Measurements from ENCODE around the gene ACOT8.
"Not testable (repeated sequence)": the region's sequence is repeated elsewhere in the genome, so short reads cannot be mapped to it uniquely, and the experiment has no call there.

ACOT8 gene

GRCh38 chr20:45886590-45887345 is 29.6 kb upstream of the ACOT8 start:
- FAIRE-seq = no peak

GRCh38 chr20:45883100-45883469 is 25.9 kb upstream of the ACOT8 start:
- no peak for FAIRE-seq

DNA sequence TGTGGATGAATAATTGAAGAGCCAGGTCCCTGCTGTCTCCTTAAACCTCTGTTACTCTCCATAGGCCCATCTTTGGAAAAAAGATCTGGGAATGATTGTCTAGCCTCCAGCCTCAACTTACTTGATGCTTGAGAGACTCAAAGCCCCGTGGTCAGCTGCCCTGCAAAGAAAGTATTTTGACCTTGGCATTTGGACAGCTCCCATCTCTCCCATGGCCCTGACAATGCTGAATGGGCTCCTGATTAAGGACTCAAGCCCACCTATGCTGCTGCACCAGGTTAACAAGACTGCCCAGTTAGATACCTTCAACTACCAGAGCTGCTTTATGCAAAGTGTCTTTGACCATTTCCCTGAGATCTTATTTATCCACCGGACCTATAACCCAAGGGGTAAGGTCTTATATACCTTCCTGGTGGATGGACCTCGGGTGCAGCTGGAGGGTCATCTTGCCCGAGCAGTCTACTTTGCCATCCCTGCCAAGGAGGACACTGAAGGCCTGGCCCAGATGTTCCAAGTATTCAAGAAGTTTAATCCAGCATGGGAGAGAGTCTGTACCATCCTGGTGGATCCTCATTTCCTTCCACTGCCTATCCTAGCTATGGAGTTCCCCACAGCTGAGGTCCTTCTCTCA is 25.4 kb upstream of the ACOT8 start:
- FAIRE-seq = no peak

- no peak for FAIRE-seq
These were observed 24.0 kb upstream of the ACOT8 start, which contains the start of gene ZSWIM1 for GRCh38 chr20:45880988-45881788. Gene ZSWIM1, plus strand, starts transcription at chr20:45881227. Its CDS starts 1,366 bp downstream, at chr20:45882593.

GRCh38 chr20:45878076-45878761 is 21.0 kb upstream of the ACOT8 start:
- no peak for FAIRE-seq

DNA sequence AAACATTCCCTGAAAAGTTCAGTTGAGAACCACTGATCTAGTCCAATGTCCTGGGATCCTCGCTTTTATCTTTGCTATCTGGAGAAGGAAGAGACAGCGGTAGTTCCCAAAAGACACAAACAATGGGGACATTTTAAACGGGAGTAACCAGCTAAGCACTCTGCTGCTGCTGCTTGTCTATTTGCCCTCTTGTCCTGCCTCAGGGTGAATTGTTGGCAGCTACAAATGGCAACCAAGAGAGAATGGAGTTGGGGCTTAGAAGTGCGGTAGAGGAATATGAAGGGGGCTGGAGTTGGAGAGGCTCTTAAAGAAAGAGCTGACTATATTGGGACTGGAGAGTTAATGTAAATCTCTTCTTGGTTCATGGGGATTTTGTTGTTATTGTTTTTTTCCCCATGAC is 17.4 kb upstream of the ACOT8 start:
- FAIRE-seq = no peak

- FAIRE-seq = not testable (repeated sequence)
These were observed 16.9 kb upstream of the ACOT8 start for GRCh38 chr20:45874104-45874481.

DNA sequence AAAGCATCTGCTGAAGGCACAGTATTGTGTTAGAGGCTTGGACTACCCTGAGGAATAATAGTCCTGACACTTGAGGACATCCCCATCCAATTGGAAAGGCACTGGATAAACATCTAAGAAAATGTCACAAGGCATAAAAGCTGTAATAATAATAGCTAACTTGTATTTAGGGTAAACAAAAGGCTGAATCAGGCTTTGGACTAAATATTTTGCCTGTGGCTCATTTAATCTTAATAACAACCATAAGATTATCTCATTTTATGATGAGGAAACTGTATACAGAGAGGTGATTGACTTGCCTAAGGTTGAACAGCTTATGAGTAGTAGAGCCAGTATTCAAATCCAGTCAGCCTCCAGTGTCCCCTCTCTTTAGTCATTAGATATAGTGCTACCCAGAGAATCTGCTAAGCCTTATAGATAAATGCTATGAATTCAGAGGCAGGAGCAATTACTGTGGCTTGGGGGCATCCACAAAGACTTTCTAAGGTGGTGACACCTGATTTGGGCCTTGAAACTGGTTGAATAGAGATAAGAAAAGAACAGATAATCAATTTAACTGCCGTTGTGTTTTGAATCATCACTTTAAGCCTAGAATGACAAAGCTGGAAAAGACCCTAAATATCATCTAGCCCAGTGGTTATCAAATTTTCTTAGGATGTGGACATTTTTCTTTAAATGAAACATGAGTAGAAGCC is 16.4 kb upstream of the ACOT8 start:
- no peak for FAIRE-seq

- no peak for FAIRE-seq
These were observed 15.4 kb upstream of the ACOT8 start for GRCh38 chr20:45872626-45873025.

DNA sequence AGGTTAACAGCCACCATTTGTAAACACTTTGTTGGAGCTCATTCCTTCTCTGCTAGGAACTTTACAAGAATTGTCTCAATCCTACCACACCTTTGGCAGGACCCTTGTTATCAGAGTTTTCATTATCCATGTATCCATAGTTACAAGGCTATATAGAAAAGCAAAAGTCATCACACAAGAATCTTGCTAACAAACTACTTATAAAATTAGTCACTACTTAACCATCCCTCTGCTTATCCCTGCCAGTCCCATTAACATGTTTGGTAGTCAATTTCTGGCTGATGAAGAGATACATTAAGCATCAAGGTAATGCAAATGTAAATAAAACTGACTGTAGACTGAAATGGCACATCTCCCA is 10.6 kb upstream of the ACOT8 start:
- no peak for FAIRE-seq

DNA sequence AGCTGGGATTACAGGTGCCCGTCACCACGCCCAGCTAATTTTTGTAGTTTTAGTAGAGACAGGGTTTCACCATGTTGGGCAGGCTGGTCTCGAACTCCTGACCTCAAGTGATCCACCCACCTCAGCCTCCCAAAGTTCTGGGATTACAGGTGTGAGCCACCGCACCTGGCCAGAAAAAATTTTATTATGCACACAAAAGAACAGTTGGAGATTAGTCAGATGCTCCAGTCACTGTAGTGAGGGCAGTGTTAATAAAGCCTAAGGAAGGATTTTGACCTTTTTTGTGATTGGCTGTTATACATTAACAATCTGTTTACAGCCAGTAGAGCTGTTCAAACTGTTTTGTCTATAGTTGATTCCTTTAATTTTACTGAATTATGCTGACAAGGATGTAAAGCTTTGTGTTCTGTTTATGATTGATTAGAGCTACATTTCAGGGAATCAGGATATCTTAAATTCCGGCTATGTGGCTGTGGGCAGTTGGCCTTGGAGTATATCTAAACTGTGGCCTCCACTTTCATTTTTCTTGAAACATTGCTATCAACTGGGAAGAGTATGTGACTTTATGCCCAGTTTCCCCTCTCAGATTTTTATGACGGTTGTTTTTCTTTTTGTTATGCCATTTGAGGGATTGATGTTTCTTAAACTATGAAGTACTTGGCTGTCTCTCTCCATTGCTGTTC is 10.1 kb upstream of the ACOT8 start:
- FAIRE-seq = no peak

GRCh38 chr20:45866454-45866853 is 9.3 kb upstream of the ACOT8 start:
- no peak for FAIRE-seq

GRCh38 chr20:45863543-45864470 is 6.6 kb upstream of the ACOT8 start:
- FAIRE-seq = no peak

- no peak for FAIRE-seq
These were observed 4.3 kb upstream of the ACOT8 start for GRCh38 chr20:45861221-45862075.

DNA sequence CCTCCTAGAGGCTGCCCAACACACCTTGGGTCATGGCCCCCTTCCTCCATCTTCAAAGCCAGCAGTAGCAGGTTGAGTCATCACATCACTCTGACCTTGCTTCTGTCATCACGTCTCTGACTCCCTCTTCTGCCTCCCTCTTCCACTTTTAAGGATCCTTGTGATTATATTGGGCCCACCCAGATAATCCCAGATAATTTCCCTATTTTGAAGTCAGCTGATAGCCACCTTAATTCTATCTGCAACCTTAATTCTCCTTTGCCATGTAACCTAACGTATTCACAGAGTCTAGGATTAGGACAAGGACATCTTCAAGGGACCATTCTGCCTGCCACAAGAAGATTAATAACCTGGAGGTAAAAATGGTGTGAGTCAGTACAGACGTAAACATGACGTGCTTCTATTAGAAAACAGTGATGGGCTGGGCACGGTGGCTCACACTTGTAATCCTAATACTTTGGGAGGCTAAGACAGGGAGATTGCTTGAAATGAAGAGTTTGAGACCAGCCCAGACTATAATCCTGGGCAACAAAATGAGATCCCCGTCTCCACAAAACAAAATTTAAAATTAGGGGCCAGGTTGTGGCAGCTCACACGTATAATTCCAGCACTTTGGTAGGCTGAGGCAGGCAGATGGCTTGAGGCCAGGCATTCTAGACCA is 3.5 kb upstream of the ACOT8 start:
- FAIRE-seq = no peak

DNA sequence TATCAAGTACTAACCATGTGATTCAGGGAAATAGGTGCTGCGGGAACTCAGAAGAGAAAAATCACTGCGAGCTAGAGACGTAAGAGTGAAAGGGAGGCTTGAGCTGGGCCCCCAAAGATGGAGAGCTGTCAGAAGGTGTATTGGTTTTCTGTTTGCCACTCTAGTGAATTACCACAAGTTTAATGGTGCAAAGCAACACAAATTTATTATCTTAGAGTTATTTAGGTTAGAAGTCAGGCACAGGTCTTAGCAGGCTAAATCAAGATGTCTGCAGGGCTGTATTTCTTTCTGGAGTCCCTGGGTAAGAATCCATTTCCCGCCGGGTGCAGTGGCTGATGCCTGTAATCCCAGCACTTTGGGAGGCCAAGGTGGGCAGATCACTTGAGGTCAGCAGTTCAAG is 2.7 kb upstream of the ACOT8 start:
- FAIRE-seq = no peak

DNA sequence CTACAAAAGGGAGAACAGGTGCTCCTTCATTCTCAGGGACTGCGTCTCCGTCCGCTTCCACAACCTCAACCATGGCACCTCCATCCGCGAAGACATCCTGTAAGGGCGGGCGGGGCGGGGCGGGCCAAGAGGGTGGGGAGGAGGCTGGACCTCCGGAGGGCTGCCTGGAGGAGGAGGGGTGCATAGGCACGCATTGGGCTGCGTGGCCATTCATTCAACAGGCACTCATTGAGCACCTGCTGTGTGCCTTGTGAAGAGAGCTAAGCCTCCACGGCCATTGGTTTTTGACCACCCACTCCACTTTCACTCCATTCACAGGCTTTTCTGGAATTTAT is 657 bp upstream of the ACOT8 start:
- FAIRE-seq = no peak

DNA sequence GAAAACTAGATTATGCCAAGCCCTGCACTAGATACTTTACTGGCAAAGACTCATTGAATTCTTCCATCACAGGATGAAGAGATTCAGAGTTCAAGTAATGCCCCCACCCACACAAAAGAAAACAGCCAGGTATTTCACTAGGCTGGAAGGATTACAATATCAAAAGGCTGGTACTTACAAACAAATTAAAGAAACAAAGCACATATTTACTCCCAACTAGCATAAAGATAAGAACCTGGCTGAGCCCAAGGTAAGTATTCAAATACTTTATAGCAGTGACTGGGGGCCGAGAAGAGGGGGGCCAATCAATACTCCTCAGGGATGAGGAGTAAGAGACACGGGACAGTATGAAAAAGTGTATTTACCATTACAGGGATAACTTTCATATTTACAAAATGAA is 3.7 kb downstream of the ACOT8 start:
- FAIRE-seq = no peak

DNA sequence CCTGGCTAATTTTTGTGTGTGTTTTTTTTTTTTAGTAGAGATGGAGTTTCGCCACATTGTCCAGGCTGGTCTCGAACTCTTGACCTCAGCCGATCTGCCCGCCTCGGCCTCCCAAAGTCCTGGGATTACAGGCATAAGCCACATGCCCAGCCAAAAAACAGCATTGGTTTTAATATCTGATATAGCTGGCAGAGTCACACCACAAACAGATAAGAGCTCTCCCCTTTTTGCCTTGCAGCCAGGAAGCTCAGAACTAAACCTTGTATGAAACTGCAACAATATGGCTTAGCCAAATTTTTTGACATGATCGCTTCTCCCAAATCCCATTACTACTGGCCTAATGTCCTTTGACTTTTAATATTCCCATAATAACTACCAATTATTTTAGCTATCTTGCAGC is 4.9 kb downstream of the ACOT8 start:
- FAIRE-seq = no peak

All from colon (tissue), 2 donors.